GM19025 (cell line): ENCODE data around the gene ADGRD1.

Experiments
- ATAC-seq: cut with Tn5 transposase; IDR thresholded peaks from one replicate; pipeline ENCODE4 v1.9.1; 2021; ENCODE audit warnings: mild to moderate bottlenecking, low read depth, moderate library complexity; ENCODE audit not compliant: unreplicated experiment

The ADGRD1 gene

DNA sequence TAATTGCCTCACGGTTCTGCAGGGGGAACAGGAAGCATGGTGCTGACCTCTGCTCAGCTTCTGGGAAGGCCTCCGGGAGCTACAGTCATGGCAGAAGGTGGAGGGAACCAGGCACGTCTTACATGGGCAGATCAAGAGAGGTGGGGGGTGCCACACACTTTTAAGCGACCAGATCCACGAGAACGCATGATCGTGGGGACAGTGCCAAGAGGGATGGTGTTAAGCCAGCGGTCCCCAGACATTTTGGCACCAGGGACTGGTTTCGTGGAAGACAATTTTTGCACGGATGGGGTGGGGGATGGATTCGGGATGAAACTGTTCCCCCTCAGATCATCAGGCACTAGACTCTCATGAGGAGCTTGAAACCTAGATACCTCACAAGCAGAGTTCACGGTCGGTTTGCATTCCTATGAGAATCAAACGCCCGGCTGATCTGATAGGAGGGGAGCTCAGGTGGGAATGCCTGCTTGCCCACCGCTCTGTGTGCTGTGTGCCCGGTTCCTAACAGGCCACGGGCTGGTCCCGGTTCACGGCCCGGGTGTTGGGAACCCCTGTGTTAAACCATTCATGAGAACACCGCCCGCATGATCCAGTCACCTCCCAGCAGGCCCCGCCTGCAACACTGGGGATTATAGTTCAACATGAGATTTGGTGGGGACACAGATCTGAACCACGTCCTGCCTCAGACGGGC is 96.9 kb downstream of the ADGRD1 start:
- ATAC-seq = no peak

- ATAC-seq = no peak
Observed at GRCh38 chr12:131051155-131051473, 97.4 kb downstream of the ADGRD1 start.

GRCh38 chr12:131052063-131052781 is 98.5 kb downstream of the ADGRD1 start:
- no peak for ATAC-seq

DNA sequence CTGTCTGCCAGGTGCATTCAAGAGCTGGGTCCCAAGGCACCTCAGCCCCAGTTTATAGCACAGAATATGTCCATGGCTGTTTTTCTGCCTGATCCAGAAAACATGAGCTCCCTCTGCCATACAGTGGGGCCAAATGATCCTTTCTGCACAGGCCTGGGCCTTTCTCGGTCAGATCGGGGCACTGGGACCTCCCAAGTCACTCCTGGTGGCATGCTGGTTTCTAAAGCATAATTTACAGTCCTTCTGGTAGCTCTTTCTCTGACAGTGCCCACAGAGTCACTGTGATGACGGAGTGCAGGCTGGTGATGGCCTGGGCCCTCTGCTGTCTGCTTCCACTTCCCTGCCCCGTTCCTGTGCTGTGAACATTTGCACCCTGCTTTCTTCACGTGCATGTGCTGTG is 99.2 kb downstream of the ADGRD1 start:
- no peak for ATAC-seq

- ATAC-seq = no peak
Observed at GRCh38 chr12:131053567-131053966, 99.9 kb downstream of the ADGRD1 start.

DNA sequence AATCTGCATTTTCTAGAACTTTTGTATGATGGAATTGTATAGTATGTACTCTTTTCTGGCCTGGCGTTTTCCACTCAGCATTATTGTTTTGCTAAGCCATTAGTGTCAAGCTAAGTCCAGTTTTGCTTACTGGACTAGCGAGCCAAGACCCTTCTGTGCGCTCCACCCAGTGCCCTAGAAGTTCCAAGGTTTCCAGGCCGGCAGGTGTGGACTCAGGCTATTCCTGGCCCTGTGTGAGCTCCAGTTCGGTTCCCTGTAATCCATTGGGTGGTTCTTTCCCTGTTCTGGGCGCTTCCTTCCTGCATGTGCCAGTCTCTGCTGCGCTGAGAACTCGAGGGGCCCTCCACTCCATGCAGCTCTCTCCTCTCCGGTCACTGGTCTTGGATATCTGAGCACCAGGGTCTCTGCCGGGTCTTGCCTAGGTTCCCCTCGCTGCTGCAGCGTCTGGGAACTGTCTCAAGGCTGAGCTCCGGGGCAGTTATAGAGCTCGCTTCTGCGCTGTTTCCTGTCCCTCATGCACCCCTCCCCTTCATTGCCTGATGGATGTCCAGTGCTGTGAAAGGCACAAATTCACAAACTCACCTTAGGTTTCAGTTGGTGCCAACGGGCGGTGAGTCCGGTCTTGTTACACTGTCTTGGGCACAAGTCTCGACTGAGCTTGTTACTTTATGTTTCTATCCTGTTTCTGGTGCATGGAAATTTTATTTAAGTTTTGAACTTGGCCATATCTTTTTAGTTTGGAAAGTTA is 100.8 kb downstream of the ADGRD1 start:
- no peak for ATAC-seq

DNA sequence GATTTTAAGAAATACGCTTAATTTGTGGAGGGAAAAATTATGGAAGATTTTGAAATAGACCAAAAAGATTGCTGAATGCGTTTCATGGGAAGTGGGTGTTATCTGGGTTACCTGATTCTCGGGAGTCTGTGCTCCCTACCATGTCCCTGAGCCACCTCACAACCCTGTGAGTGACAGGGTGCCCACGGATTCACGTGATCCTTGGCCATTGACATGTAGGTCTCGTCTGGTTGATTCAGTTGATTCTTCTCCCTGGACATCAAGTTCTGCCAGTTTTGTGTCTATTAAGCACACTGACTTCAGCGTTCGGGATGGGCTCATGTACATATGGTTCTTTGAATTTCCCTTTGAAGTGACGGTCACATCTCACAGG is 101.4 kb downstream of the ADGRD1 start:
- ATAC-seq = no peak

- no peak for ATAC-seq
Observed at GRCh38 chr12:131055596-131056233, 102.0 kb downstream of the ADGRD1 start.

DNA sequence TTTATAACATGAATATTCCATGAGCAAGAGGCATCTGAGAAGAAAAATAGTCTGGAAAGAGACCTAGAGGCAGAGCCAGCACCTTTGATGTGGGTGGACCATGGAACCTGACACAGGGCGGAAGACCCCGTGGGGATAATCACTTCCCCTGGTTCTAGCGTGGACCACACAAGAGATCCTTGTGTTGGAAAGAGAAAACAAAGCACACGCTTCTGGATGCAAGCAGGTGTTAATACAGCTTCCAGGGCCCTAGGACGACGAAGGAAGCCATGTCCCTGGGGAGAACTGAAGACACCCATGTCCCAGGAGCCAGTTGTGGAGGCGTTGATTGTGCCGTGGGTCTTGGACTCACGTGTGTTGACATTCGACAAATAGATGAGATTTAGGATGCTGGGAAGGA is 102.9 kb downstream of the ADGRD1 start:
- ATAC-seq = no peak

DNA sequence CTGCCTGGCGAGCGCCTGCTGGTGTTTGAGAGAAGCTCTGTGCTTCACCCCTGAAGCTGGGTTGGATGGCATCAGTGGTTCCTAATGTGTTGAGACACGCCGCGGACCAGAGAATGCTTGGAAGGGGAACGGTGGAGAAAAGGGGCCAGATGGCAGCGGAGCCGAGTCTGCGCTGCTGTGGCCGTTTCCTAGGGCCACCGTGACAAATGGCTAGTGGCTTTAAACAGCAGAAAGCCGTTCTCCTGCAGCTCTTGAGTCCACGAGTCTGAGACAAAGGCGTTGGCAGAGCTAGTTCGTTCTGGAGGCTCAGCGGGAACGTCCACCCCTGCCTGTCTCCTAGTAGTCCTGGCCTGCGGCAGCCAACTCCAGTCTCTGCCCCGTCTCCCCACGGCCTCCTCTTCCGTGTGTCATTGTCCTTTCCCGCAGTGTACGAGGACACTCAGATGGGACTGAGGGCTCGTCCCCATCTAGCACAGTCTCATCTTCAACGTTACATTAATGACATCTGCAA is 103.6 kb downstream of the ADGRD1 start:
- no peak for ATAC-seq

DNA sequence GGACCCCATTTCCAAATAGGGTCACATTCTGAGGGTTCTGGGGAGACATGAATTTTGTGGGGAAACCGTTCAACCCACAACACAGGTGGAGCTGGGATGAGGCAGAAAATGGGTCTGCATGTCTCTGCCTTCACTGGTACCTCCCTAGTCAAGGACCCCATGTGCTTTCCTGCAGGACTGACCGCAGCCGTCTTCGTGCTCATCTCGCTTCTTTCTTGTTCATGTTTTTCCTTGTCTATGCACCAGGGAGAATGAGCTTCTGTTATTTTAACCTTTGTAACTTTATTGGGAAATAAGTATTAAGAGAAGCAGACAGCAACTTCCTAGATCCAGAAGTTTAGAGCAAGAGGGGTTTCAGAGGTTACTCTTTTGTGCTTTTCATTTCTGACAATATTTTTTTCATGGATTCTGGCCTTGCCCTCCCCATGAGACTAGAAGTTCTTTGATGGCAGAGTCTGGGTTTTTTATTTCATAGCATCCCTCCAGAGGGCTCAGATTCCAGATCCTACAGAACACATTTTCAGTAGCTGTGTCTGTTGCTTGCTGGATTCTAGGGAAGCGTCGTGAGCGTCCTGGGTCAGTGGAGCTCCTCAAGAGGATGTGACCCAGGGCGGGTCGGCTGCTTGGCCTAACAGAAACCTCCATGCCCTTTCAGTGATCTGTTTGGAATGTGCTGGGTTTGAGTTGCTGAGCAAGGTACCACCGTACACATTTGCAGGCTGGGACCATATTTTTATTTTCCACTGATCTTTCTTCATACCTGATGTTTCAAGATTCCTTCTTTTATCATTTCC is 104.2 kb downstream of the ADGRD1 start:
- ATAC-seq = no peak

- ATAC-seq = no peak
Observed at GRCh38 chr12:131058700-131059099, 105.0 kb downstream of the ADGRD1 start.

GRCh38 chr12:131060011-131060703 is 106.5 kb downstream of the ADGRD1 start:
- ATAC-seq = no peak

GRCh38 chr12:131061041-131061806 is 107.5 kb downstream of the ADGRD1 start:
- no peak for ATAC-seq

DNA sequence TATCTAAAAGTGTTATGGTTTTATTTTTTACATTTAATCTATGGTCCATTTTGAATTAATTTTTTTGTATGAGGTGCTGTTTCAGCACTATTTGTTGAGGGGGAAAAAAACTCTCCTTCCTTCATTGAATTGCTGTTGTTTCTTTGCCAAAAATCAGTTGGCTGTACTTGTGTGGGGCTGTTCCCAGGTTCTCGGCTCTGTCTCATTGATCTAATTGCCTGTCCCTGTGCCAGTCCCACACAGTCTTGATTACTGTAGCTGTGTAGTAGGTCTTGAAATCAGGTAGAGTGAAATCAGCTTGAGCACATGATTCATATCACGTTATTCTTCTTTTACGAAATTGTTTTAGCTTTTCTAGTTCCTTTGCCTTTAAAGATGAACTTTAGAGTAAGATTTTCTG is 109.7 kb downstream of the ADGRD1 start:
- no peak for ATAC-seq

GRCh38 chr12:131063960-131064359 is 110.3 kb downstream of the ADGRD1 start:
- no peak for ATAC-seq

DNA sequence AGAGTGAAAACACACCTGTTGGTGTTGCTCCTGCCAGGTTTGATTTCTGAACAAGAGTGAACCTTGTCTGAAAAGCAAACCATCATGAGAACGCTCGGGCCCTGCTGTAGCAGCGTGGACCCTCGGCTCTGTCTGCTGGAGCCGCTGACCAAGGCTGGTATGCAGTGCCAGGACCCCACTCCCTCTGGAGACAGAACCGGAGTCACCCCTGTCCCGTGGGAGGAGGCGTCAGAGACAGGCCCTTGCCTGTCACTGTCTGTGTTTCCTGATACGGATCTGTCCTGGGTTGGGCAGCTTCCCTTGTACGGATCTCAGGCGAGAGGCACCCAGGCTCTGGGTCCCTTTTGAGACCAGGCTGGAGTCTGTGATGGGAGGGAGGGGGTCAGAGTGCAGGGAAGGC is 111.6 kb downstream of the ADGRD1 start:
- no peak for ATAC-seq

- ATAC-seq = no peak
Observed at GRCh38 chr12:131065801-131066200, 112.1 kb downstream of the ADGRD1 start.
